T-helper 1 cell treated with Interleukin-12 subunit alpha and Interleukin-12 subunit beta and Interleukin-4 antibody, amounts not matched to agents 30 μg/mL and 1 μg/mL, for 36 hours (primary cell): Measurements from ENCODE around the gene ACOT13.
A peak's percentile ranks its signal among the peaks of the same experiment; 100 is the strongest.
"Not testable (repeated sequence)": the region's sequence is repeated elsewhere in the genome, so short reads cannot be mapped to it uniquely, and the experiment has no call there.

ENCODE experiments used
- H3K27ac Mint-ChIP-seq: one replicate; pipeline ENCODE4 v1.8.0; 2021; ENCODE audit warnings: mild to moderate bottlenecking, mixed read lengths
- H3K27me3 Mint-ChIP-seq: one replicate; pipeline ENCODE4 v1.8.0; 2021; ENCODE audit warnings: low read depth, mixed read lengths
- H3K36me3 Mint-ChIP-seq: one replicate; pipeline ENCODE4 v1.8.0; 2021; ENCODE audit warnings: low read depth, mixed read lengths
- H3K4me1 Mint-ChIP-seq: one replicate; pipeline ENCODE4 v1.8.0; 2021; ENCODE audit warnings: low read depth, mixed read lengths
- H3K4me3 Mint-ChIP-seq: one replicate; pipeline ENCODE4 v1.8.0; 2021; ENCODE audit warnings: mild to moderate bottlenecking, moderate library complexity, mixed read lengths
- H3K9me3 Mint-ChIP-seq: one replicate; pipeline ENCODE4 v1.8.0; 2021; ENCODE audit warnings: mixed read lengths

Gene ACOT13

GRCh38 chr6:24692848-24693592 is 26.1 kb downstream of the ACOT13 start:
- H3K36me3 Mint-ChIP-seq = peaks cover 2% of the 10 kb centered on the region
- H3K4me1 Mint-ChIP-seq = peaks cover 9% of the 10 kb centered on the region
- H3K9me3 Mint-ChIP-seq = no peaks in the 10 kb centered on the region
- no peak overlapping the region for H3K4me3 Mint-ChIP-seq
- no peak overlapping the region for H3K27ac Mint-ChIP-seq
- H3K27me3 Mint-ChIP-seq = no peaks in the 10 kb centered on the region

- H3K4me3 Mint-ChIP-seq = no peak overlapping the region
- H3K27me3 Mint-ChIP-seq = no peaks in the 10 kb centered on the region
- H3K27ac Mint-ChIP-seq = no peak overlapping the region
- H3K4me1 Mint-ChIP-seq = peaks cover 9% of the 10 kb centered on the region
- H3K36me3 Mint-ChIP-seq = peaks cover 5% of the 10 kb centered on the region
- H3K9me3 Mint-ChIP-seq = no peaks in the 10 kb centered on the region
These were observed 27.3 kb downstream of the ACOT13 start for GRCh38 chr6:24694198-24694597.

- H3K27ac Mint-ChIP-seq, H3K9me3 Mint-ChIP-seq, H3K4me3 Mint-ChIP-seq, H3K27me3 Mint-ChIP-seq: not testable (repeated sequence)
- Mint-ChIP-seq H3K4me1 (peaks cover 13% of the 10 kb centered on the region), H3K36me3 (peaks cover 13% of the 10 kb centered on the region)
These were observed 28.8 kb downstream of the ACOT13 start for GRCh38 chr6:24695635-24696034.

GRCh38 chr6:24696097-24696496 is 29.2 kb downstream of the ACOT13 start:
- H3K4me1 Mint-ChIP-seq = peaks cover 14% of the 10 kb centered on the region
- no peak overlapping the region for H3K27ac Mint-ChIP-seq
- H3K9me3 Mint-ChIP-seq = no peaks in the 10 kb centered on the region
- H3K27me3 Mint-ChIP-seq = no peaks in the 10 kb centered on the region
- no peak overlapping the region for H3K4me3 Mint-ChIP-seq
- H3K36me3 Mint-ChIP-seq = peaks cover 16% of the 10 kb centered on the region

- peak overlapping the region; percentile 46 for H3K27ac Mint-ChIP-seq
- H3K9me3 Mint-ChIP-seq = no peaks in the 10 kb centered on the region
- H3K27me3 Mint-ChIP-seq = no peaks in the 10 kb centered on the region
- H3K4me1 Mint-ChIP-seq = peaks cover 11% of the 10 kb centered on the region
- H3K4me3 Mint-ChIP-seq = no peak overlapping the region
- H3K36me3 Mint-ChIP-seq = peaks cover 35% of the 10 kb centered on the region
These were observed 32.9 kb downstream of the ACOT13 start for GRCh38 chr6:24699521-24700359.

- Mint-ChIP-seq H3K36me3 (peaks cover 49% of the 10 kb centered on the region), H3K27ac (peak overlapping the region; percentile 22), H3K4me3 (no peak overlapping the region), H3K9me3 (no peaks in the 10 kb centered on the region), H3K27me3 (no peaks in the 10 kb centered on the region), H3K4me1 (peaks cover 11% of the 10 kb centered on the region)
These were observed 35.9 kb downstream of the ACOT13 start for GRCh38 chr6:24702720-24703282.

GRCh38 chr6:24704468-24704867 is 37.6 kb downstream of the ACOT13 start:
- Mint-ChIP-seq H3K4me1 (peaks cover 13% of the 10 kb centered on the region), H3K36me3 (peaks cover 53% of the 10 kb centered on the region), H3K4me3 (no peak overlapping the region), H3K27ac (no peak overlapping the region), H3K9me3 (no peaks in the 10 kb centered on the region), H3K27me3 (no peaks in the 10 kb centered on the region)

- Mint-ChIP-seq H3K27ac (no peak overlapping the region), H3K36me3 (peaks cover 50% of the 10 kb centered on the region), H3K27me3 (no peaks in the 10 kb centered on the region), H3K9me3 (no peaks in the 10 kb centered on the region), H3K4me1 (peaks cover 19% of the 10 kb centered on the region), H3K4me3 (no peak overlapping the region)
These were observed 41.7 kb downstream of the ACOT13 start for GRCh38 chr6:24708612-24709011.

GRCh38 chr6:24709014-24709711 is 42.3 kb downstream of the ACOT13 start:
- no peak overlapping the region for H3K4me3 Mint-ChIP-seq
- H3K4me1 Mint-ChIP-seq = peaks cover 25% of the 10 kb centered on the region
- H3K27ac Mint-ChIP-seq = no peak overlapping the region
- H3K27me3 Mint-ChIP-seq = no peaks in the 10 kb centered on the region
- H3K9me3 Mint-ChIP-seq = no peaks in the 10 kb centered on the region
- peaks cover 50% of the 10 kb centered on the region for H3K36me3 Mint-ChIP-seq

GRCh38 chr6:24710519-24711303 is 43.8 kb downstream of the ACOT13 start:
- Mint-ChIP-seq H3K9me3 (no peaks in the 10 kb centered on the region), H3K4me3 (no peak overlapping the region), H3K27me3 (no peaks in the 10 kb centered on the region), H3K4me1 (peaks cover 29% of the 10 kb centered on the region), H3K36me3 (peaks cover 57% of the 10 kb centered on the region), H3K27ac (peak overlapping the region; percentile 55)

GRCh38 chr6:24716602-24717148 is 49.8 kb downstream of the ACOT13 start:
- H3K4me3 Mint-ChIP-seq = peak overlapping the region; percentile 97

GRCh38 chr6:24718449-24719124 is 51.7 kb downstream of the ACOT13 start:
- H3K27me3 Mint-ChIP-seq = no peaks in the 10 kb centered on the region
- H3K27ac Mint-ChIP-seq = peak overlapping the region; percentile 99
- H3K4me1 Mint-ChIP-seq = peaks cover 42% of the 10 kb centered on the region
- H3K36me3 Mint-ChIP-seq = peaks cover 49% of the 10 kb centered on the region
- no peaks in the 10 kb centered on the region for H3K9me3 Mint-ChIP-seq
- peak overlapping the region; percentile 97 for H3K4me3 Mint-ChIP-seq

More at GRCh38 chr6:24716602-24717148, 49.8 kb downstream of the ACOT13 start:
- Mint-ChIP-seq H3K4me1 (peaks cover 49% of the 10 kb centered on the region), H3K36me3 (peaks cover 59% of the 10 kb centered on the region)
- H3K27me3 Mint-ChIP-seq, H3K27ac Mint-ChIP-seq, H3K9me3 Mint-ChIP-seq: not testable (repeated sequence)
